SH-SY5Y (cell line): ENCODE data around the gene CSRP2.

Source experiments
- GATA2 ChIP-seq: IDR thresholded peaks from 2 replicates; pipeline ENCODE4 v1.6.1; 2011; ENCODE audit warnings: mild to moderate bottlenecking, low read depth, low read length
- GATA3 ChIP-seq: IDR thresholded peaks from 2 replicates; pipeline ENCODE4 v1.6.1; 2011; ENCODE audit warnings: low read depth, mild to moderate bottlenecking, low read length, moderate library complexity

DNA sequence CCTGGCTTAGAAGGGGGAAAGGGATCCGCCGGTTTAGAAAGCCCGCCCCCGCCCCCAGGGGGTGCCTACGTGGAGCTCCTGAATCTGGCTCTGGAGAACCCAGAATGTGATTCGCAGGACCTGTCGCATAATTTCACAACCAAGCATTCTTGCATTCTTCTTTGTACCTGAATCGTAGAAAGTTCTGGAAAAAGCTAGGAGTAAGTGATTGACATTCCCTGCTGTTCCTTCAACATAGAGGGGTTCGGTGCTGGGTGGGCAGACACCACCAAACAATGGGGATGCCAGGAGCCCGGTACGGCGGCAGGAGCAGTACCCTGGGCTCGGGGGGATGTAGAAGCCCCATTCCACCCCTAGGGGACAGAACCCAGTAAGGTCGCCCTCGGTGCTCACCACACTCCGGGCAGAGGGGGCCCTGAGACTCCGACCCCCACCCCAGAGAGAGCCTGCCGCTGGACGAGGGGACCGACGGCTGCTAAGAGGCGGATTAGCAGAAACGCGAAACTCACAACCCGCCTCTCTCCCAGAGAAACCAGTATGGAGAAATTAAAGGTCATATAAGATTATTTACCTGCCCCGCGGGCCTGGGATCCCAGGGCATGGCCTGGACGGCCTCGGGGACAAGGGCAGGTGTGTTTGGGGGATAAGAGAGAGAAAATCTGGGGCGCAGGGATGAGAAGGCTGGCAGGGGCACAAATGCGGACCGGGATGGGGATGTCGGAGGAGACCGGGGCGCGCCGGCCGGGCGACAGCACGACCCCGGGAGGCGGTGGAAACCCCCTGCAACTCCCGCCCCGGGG is 520 bp downstream of the CSRP2 start:
- TF ChIP-seq GATA2 (no peak), GATA3 (no peak)
